Thoracic aorta (tissue), 2 donors: ENCODE data around the gene AMIGO1. TPM values are rescaled to one million over a fixed set of nuclear protein-coding genes. Genes with fewer than 3 reads are reported as not detected.
"Not testable (repeated sequence)": the region's sequence is repeated elsewhere in the genome, so short reads cannot be mapped to it uniquely, and the experiment has no call there.

Experiments used
- ATAC-seq: fragments of 150-250 bp; one replicate; pipeline ENCODE4 v1.8.0; 2017; ENCODE audit warnings: low read depth; ENCODE audit not compliant: insufficient number of reproducible peaks, low FRiP score
- DNase-seq: peaks from one replicate; pipeline ENCODE4 v3.0.0-alpha.2; 2020; ENCODE audit warnings: low spot score
- H3K27ac ChIP-seq, 2 donors: fragments of 200-600 bp; sonication (generic); 1 replicate in 1 of 2; 2 replicates in 1 of 2; pipeline ENCODE4 v1.5.1; 2016; ENCODE audit warnings: mild to moderate bottlenecking in 2 of 2, moderate library complexity in 2 of 2
- H3K27me3 ChIP-seq: fragments of 200-600 bp; sonication (generic); replicated peaks from 2 replicates; pipeline ENCODE4 v1.6.0; 2016; ENCODE audit warnings: mild to moderate bottlenecking; ENCODE audit not compliant: insufficient read depth
- H3K36me3 ChIP-seq: fragments of 200-600 bp; sonication (generic); one replicate; pipeline ENCODE4 v1.5.1; 2016
- H3K4me1 ChIP-seq, 2 donors: fragments of 200-600 bp; sonication (generic); 1 replicate in 1 of 2; 2 replicates in 1 of 2; pipeline versions ENCODE4 v1.5.1 to v1.6.0; 2016; ENCODE audit warnings: low read depth in 2 of 2, mild to moderate bottlenecking in 1 of 2; ENCODE audit not compliant: control insufficient read depth in 1 of 2
- H3K4me3 ChIP-seq: fragments of 200-600 bp; sonication (generic); 2 replicates; pipeline ENCODE4 v1.5.1; 2016; ENCODE audit warnings: mild to moderate bottlenecking
- H3K9me3 ChIP-seq: fragments of 200-600 bp; sonication (generic); 2 replicates; pipeline ENCODE4 v1.5.1; 2016
- total RNA-seq, 2 donors: library from RNA; depleted of rRNA; stranded (reverse); fragments of >200 nt; gene quantifications; one replicate each; pipeline versions ENCODE4 v1.1.0 to v1.2.3, GENCODE V29; 2016
- TF ChIP-seq, protein P1 (sequence below): fragments of 200-600 bp; sonication (generic); IDR thresholded peaks from one replicate; pipeline ENCODE4 v1.5.1; 2019; ENCODE audit warnings: antibody characterized with exemption

Gene AMIGO1
- total RNA-seq, 2 donors from 2014 or later, result 7.8 to 16.0 TPM

DNA sequence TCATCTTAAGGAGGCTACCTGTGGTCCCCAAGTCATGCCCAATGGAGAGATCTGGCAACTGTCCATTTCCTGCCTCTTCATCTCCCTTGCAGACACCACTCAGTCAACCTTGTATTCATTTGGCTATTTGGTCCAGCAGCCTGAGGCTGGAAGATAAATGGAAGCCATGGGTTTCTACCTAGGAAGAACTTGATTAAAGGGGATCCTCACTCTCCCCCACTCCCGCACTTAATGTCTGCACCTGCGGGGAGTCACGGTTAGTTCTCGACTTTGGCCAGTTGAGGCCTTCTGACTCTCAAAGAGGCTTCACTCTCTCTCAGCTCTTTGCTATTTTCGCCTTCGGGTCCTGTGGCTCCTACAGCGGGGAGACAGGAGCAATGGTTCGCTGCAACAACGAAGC lies 34.3 kb downstream of the AMIGO1 start:
- Histone ChIP-seq H3K27me3 (no peaks in the 10 kb centered on the region), H3K36me3 (peaks cover 3% of the 10 kb centered on the region), H3K4me3 (no peak overlapping the region), H3K27ac (no peak overlapping the region), H3K9me3 (no peaks in the 10 kb centered on the region), H3K4me1 (no peaks in the 10 kb centered on the region)
- TF ChIP-seq, protein P1, sequence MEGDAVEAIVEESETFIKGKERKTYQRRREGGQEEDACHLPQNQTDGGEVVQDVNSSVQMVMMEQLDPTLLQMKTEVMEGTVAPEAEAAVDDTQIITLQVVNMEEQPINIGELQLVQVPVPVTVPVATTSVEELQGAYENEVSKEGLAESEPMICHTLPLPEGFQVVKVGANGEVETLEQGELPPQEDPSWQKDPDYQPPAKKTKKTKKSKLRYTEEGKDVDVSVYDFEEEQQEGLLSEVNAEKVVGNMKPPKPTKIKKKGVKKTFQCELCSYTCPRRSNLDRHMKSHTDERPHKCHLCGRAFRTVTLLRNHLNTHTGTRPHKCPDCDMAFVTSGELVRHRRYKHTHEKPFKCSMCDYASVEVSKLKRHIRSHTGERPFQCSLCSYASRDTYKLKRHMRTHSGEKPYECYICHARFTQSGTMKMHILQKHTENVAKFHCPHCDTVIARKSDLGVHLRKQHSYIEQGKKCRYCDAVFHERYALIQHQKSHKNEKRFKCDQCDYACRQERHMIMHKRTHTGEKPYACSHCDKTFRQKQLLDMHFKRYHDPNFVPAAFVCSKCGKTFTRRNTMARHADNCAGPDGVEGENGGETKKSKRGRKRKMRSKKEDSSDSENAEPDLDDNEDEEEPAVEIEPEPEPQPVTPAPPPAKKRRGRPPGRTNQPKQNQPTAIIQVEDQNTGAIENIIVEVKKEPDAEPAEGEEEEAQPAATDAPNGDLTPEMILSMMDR, result no peak
- DNase-seq, result no peak
- no peak for ATAC-seq

DNA sequence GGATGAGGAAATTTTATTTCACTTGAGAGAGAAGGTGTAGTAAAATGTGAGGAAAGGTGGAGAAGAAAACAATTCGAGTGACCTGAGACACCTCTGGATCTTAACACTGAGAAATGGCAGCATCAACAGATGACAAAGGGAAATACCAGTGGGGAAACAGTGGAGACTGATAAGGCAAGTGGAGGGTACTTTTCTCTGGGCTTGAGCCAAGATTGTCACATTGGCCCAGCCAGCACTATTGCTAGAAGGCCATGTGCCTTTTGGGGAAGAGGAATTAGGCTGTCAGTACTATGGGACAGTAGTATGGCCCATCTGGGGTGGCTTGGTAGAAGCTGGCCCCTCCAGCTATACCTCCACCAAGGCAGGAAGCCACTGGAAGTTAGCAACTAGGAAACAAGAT lies 34.8 kb downstream of the AMIGO1 start:
- H3K4me1 ChIP-seq, result no peaks in the 10 kb centered on the region
- H3K4me3 ChIP-seq, result no peak overlapping the region
- TF ChIP-seq, protein P1, result no peak
- H3K9me3 ChIP-seq, result no peaks in the 10 kb centered on the region
- ATAC-seq (no peak), DNase-seq (no peak)
- no peaks in the 10 kb centered on the region for H3K27me3 ChIP-seq
- H3K36me3 ChIP-seq, result peaks cover 3% of the 10 kb centered on the region
- no peak overlapping the region for H3K27ac ChIP-seq

DNA sequence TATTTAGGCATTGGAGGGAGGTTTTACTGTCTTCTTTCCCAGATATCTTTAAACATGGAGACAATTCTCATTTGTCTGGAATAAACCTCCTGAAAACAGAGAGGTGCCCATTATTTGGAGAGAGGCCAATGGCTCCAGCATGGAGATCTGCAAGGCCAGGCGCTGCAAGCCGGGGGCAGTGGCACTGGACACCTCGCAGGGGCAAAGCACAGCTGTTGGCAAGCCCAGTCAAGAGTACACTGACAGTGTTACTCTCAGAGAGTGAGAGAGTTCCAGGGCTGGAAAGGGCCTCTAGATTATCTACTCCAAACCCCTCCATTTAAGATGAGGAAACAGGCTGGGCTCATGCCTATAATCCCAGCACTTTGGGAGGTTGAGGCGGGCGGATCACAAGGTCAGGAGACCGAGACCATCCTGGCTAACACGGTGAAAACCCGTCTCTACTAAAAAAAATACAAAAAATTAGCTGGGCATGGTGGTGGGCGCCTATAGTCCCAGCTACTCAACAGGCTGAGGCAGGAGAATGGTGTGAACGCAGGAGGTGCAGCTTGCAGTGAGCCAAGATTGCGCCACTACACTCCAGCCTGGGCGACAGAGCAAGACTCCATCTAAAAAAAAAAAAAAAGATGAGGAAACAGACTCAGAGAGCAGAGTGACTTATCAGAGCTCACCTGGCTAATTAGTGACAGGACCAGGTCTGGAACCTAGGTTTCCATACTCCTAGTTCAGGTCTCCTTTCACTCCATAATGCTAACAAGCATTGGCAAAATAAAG lies 36.1 kb downstream of the AMIGO1 start:
- H3K9me3 ChIP-seq, H3K4me3 ChIP-seq, H3K27ac ChIP-seq, H3K4me1 ChIP-seq, ATAC-seq, H3K27me3 ChIP-seq, H3K36me3 ChIP-seq, DNase-seq: not testable (repeated sequence)

DNA sequence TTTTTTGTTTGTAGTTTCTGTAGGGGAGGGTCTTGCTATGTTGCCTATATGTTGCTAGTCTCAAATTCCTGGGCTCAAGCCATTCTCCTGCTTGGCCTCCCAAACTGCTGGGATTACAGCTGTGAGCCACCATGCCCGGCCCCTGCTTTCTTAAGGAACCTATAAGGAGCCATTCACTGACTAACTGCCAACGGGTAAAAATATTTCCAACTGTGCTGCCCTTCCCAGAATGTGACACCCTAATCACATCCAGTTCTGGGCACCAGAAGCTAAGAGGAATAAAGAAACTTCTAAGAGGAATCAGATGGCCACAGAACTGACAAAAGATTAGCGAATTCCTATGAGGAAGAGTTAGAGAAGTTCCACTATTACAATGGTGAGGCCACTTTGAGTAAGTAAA lies 36.7 kb downstream of the AMIGO1 start:
- ATAC-seq, result no peak
- Histone ChIP-seq H3K4me3 (no peak overlapping the region), H3K4me1 (peaks cover 0 to 5% of the 10 kb centered on the region in 2 donors), H3K27ac (no peak overlapping the region), H3K27me3 (no peaks in the 10 kb centered on the region), H3K36me3 (peaks cover 3% of the 10 kb centered on the region), H3K9me3 (no peaks in the 10 kb centered on the region)
- TF ChIP-seq, protein P1, result no peak
- DNase-seq, result no peak

DNA sequence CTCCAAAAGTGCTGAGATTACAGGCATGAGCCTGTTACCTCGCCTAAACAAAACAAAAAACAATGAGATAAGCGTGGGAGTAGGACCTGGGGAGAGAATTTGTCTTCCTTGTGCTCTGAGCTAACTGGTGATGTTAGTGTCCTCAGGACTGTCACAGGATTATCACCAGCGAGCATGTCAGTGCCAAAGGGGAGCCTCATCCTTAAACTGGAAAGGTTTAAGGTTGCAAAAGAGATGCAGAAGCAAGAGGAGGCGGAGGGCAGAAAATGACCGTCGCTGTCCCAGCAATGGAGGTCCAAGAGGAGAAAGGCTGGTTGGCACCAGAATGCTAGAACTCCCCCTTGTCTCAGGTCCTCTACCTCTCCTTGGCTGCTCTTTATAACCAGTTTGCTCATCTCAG lies 39.3 kb downstream of the AMIGO1 start:
- ATAC-seq (no peak), DNase-seq (no peak)
- H3K4me1 ChIP-seq, result peaks cover 0 to 11% of the 10 kb centered on the region in 2 donors
- no peak overlapping the region for H3K27ac ChIP-seq
- TF ChIP-seq, protein P1, result no peak
- no peaks in the 10 kb centered on the region for H3K27me3 ChIP-seq
- H3K9me3 ChIP-seq, result no peaks in the 10 kb centered on the region
- H3K36me3 ChIP-seq, result no peaks in the 10 kb centered on the region
- no peak overlapping the region for H3K4me3 ChIP-seq

DNA sequence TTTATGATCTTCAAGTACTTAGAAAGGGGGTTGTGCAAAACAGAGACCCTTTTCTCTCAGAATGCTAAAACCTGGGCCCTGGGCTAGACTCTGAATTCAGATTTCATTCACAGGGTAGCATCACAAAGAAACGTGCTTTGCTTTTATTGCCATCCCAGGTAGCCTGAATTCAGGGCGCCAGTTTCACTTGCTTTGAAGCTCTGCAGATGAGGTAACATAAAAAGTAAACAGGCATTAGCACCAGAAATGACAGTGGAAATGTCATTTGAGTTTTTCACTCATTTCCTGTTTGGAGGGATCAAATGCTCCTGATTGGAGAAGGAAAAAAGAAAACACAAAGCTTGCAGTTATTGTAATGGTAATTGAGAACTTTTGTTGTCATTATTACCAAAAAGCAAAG lies 40.6 kb downstream of the AMIGO1 start:
- H3K27me3 ChIP-seq, result no peaks in the 10 kb centered on the region
- DNase-seq (no peak), ATAC-seq (no peak)
- no peaks in the 10 kb centered on the region for H3K9me3 ChIP-seq
- H3K4me3 ChIP-seq, result no peak overlapping the region
- TF ChIP-seq, protein P1, result no peak
- no peaks in the 10 kb centered on the region for H3K36me3 ChIP-seq
- H3K4me1 ChIP-seq, result peaks cover 0 to 11% of the 10 kb centered on the region in 2 donors
- H3K27ac ChIP-seq, result no peak overlapping the region
